Adrenal gland (tissue), 12 donors: ENCODE data around the gene ENTHD1. TPM values are rescaled to one million over a fixed set of nuclear protein-coding genes. Genes with fewer than 3 reads are reported as not detected.
"Not testable (repeated sequence)": the region's sequence is repeated elsewhere in the genome, so short reads cannot be mapped to it uniquely, and the experiment has no call there.

Experiments used
- DNase-seq, 7 donors: peaks; one replicate each; pipeline ENCODE4 v3.0.0-alpha.2; 2019 to 2020
- H3K27ac ChIP-seq, 5 donors: fragments of 200-600 bp; sonication (generic) in 4 of 5; 1 replicate in 3 of 5; 2 replicates in 2 of 5; pipeline versions ENCODE4 v1.5.1 to v1.8.0; 2016 to 2020; ENCODE audit warnings: mild to moderate bottlenecking in 1 of 5
- H3K27me3 ChIP-seq: fragments of 200-600 bp; 2 replicates; pipeline ENCODE4 v1.8.0; 2021
- H3K36me3 ChIP-seq, 2 donors: fragments of 200-600 bp; replicated peaks in 1 of 2; 1 replicate in 1 of 2; 2 replicates in 1 of 2; pipeline versions ENCODE4 v1.5.1 to v1.8.0; 2018 to 2022
- H3K4me1 ChIP-seq, 2 donors: fragments of 200-600 bp; replicated peaks in 1 of 2; 1 replicate in 1 of 2; 2 replicates in 1 of 2; pipeline versions ENCODE4 v1.5.1 to v1.8.0; 2018 to 2021
- H3K4me3 ChIP-seq, 4 donors: fragments of 200-600 bp; sonication (generic) in 3 of 4; one replicate each; pipeline ENCODE4 v1.5.1; 2016 to 2018
- H3K9me3 ChIP-seq, 3 donors: fragments of 200-600 bp; sonication (generic) in 1 of 3; replicated peaks in 1 of 3; 1 replicate in 2 of 3; 2 replicates in 1 of 3; pipeline versions ENCODE4 v1.5.1 to v1.8.0; 2016 to 2021
- CTCF ChIP-seq, 6 experiments: fragments of 450-650 bp in 4 of 6; fragments of 200-600 bp in 2 of 6; sonication (generic) in 1 of 6; IDR thresholded peaks; 1 replicate in 5 of 6; 2 replicates in 1 of 6; pipeline versions ENCODE4 v1.5.1 to v1.8.0; 2016 to 2021; ENCODE audit warnings: antibody characterized with exemption in 6 of 6, mild to moderate bottlenecking in 2 of 6, moderate library complexity in 1 of 6
- POLR2A ChIP-seq, 2 donors: fragments of 450-650 bp; IDR thresholded peaks; one replicate each; pipeline ENCODE4 v1.6.1; 2017; ENCODE audit warnings: antibody characterized with exemption in 2 of 2, mild to moderate bottlenecking in 2 of 2, moderate library complexity in 1 of 2
- WGBS, 4 donors: extraction: QIAGEN DNeasy Blood & Tissue Kit in 2 of 4; methylation state at CpG; one replicate each; pipeline versions ENCODE4 v1.1.5 to v1.1.7; 2013 to 2017; 5-methylcytosine and 5-hydroxymethylcytosine counted together
- intact Hi-C, 2 donors: fragments of 100-400 bp; cut with DNase I; formaldehyde crosslinking; loops; one replicate each; pipeline versions ENCODE4 v1.14.1 to v1.15.0; 2022 to 2023
- polyA plus RNA-seq, 3 donors: library from polyadenylated mRNA; stranded (reverse); fragments of 200-250 nt in 2 of 3; fragments of 350-450 nt in 1 of 3; fragmentation: Illumina TruSeq in 1 of 3; extraction: RNeasy Lipid Tissue Mini Kit (QIAGEN cat#74804) in 1 of 3; gene quantifications; one replicate each; pipeline ENCODE4 v1.2.3, GENCODE V29; 2013 to 2014
- total RNA-seq, 9 donors: library from RNA; depleted of rRNA in 4 of 9; stranded (reverse); fragments of >200 nt in 4 of 9; fragments of 120-200 nt in 1 of 9; fragmentation: NEBNext Ultra II Directional in 1 of 9; extraction: Animal tissue kit (Norgen Biotek cat#: 25700) in 1 of 9; gene quantifications; one replicate each; pipeline versions ENCODE4 v1.1.0 to v1.2.4, GENCODE V29; 2013 to 2023
- donor health status: healthy with polysubstance abuse.
- donor health status: Bipolar disorder and iron deficiency.
- donor health status: DM: yes; HTN: yes; CAD: no.
- donor health status: DM: no; HTN: no; CAD: no.
- donor health status: DM: no; HTN: no; CAD: no.
- donor health status: DM: yes; HTN: yes; CAD: no.

ENTHD1 gene
- total and polyA plus RNA-seq, 12 donors, result 0.07 TPM; not detected in 11

- TF ChIP-seq POLR2A (IDR thresholded peaks at IDR 0.05) (no peak), CTCF (IDR thresholded peaks at IDR 0.05) (no peak)
- no peaks in the 10 kb centered on the region for H3K4me1 ChIP-seq
- peaks cover 5% of the 10 kb centered on the region for H3K27me3 ChIP-seq
- DNase-seq, result no peak
- H3K9me3 ChIP-seq, result no peaks in the 10 kb centered on the region
- 79 to 92% (median 84%) methylated on average over 8 to 9 of the region's 9 CpGs for WGBS, 4 donors
- intact Hi-C loops, result no loop called here
- no peak overlapping the region for H3K4me3 ChIP-seq
- H3K36me3 ChIP-seq, result no peaks in the 10 kb centered on the region
- no peak overlapping the region for H3K27ac ChIP-seq
These were observed 14.1 kb upstream of the ENTHD1 start for GRCh38 chr22:39907605-39908097.

GRCh38 chr22:39907047-39907446 is 13.5 kb upstream of the ENTHD1 start:
- Histone ChIP-seq H3K4me1 (no peaks in the 10 kb centered on the region), H3K4me3 (no peak overlapping the region), H3K36me3 (no peaks in the 10 kb centered on the region), H3K9me3 (no peaks in the 10 kb centered on the region), H3K27ac (no peak overlapping the region), H3K27me3 (peaks cover 5% of the 10 kb centered on the region)
- DNase-seq, result no peak
- TF ChIP-seq POLR2A (IDR thresholded peaks at IDR 0.05), result no peak
- intact Hi-C loops, result no loop called here
- WGBS, 4 donors, result 79 to 90% (median 82%) methylated on average over 6 of the region's 6 CpGs

- WGBS, 4 donors, result 79 to 86% (median 84%) methylated on average over 3 of the region's 3 CpGs
- Histone ChIP-seq H3K36me3 (no peaks in the 10 kb centered on the region), H3K27ac (no peak overlapping the region), H3K4me1 (no peaks in the 10 kb centered on the region), H3K4me3 (no peak overlapping the region), H3K9me3 (no peaks in the 10 kb centered on the region), H3K27me3 (peaks cover 5% of the 10 kb centered on the region)
- TF ChIP-seq CTCF (IDR thresholded peaks at IDR 0.05) (no peak), POLR2A (IDR thresholded peaks at IDR 0.05) (no peak)
- no peak for DNase-seq
- intact Hi-C loops, result no loop called here
These were observed 12.6 kb upstream of the ENTHD1 start for GRCh38 chr22:39906207-39906606.

- WGBS, 4 donors, result 80 to 92% (median 84%) methylated on average over 3 of the region's 3 CpGs
- no peaks in the 10 kb centered on the region for H3K36me3 ChIP-seq
- intact Hi-C loops, result no loop called here
- H3K4me1 ChIP-seq, result no peaks in the 10 kb centered on the region
- DNase-seq, result no peak
- H3K4me3 ChIP-seq, result no peak overlapping the region
- H3K9me3 ChIP-seq, result no peaks in the 10 kb centered on the region
- H3K27ac ChIP-seq, result no peak overlapping the region
- peaks cover 5% of the 10 kb centered on the region for H3K27me3 ChIP-seq
- TF ChIP-seq POLR2A (IDR thresholded peaks at IDR 0.05) (no peak), CTCF (IDR thresholded peaks at IDR 0.05) (no peak)
These were observed 12.1 kb upstream of the ENTHD1 start for GRCh38 chr22:39905687-39906086.

GRCh38 chr22:39904862-39905261 is 11.3 kb upstream of the ENTHD1 start:
- WGBS, 4 donors, result 74 to 80% (median 75%) methylated on average over 4 of the region's 4 CpGs
- H3K9me3 ChIP-seq, result no peaks in the 10 kb centered on the region
- TF ChIP-seq CTCF (IDR thresholded peaks at IDR 0.05) (no peak), POLR2A (IDR thresholded peaks at IDR 0.05) (no peak)
- peaks cover 5% of the 10 kb centered on the region for H3K27me3 ChIP-seq
- no peaks in the 10 kb centered on the region for H3K4me1 ChIP-seq
- intact Hi-C loops, result no loop called here
- H3K4me3 ChIP-seq, result no peak overlapping the region
- no peaks in the 10 kb centered on the region for H3K36me3 ChIP-seq
- H3K27ac ChIP-seq, result no peak overlapping the region
- DNase-seq, result no peak

GRCh38 chr22:39904024-39904423 is 10.5 kb upstream of the ENTHD1 start:
- 84 to 93% (median 87%) methylated on average over 10 of the region's 10 CpGs for WGBS, 4 donors
- H3K9me3 ChIP-seq, H3K4me1 ChIP-seq, intact Hi-C loops, H3K27me3 ChIP-seq, DNase-seq, H3K4me3 ChIP-seq, H3K36me3 ChIP-seq, H3K27ac ChIP-seq: not testable (repeated sequence)
